Cardiac fibroblast (primary cell): ENCODE results near the gene PRRC2B.

Source experiments
- DNase-seq, 2 donors: peaks; one replicate each; pipeline versions ENCODE4 v3.0.0 to v3.0.0-alpha.2; 2010; ENCODE audit warnings: low read depth in 2 of 2
- H3K4me3 ChIP-seq, 2 donors: replicated peaks in 1 of 2; 1 replicate in 1 of 2; 2 replicates in 1 of 2; pipeline ENCODE4 v1.5.1; 2011; ENCODE audit warnings: low read depth in 2 of 2, low read length in 2 of 2, mild to moderate bottlenecking in 2 of 2, moderate library complexity in 1 of 2
- CTCF ChIP-seq: IDR thresholded peaks from one replicate; pipeline ENCODE4 v1.5.1; 2011; ENCODE audit warnings: low read depth, mild to moderate bottlenecking, low read length, inconsistent platforms

PRRC2B gene

GRCh38 chr9:131530920-131531832, 137.3 kb downstream of the PRRC2B start, which contains the start of gene UCK1:
TSS of gene UCK1 (minus strand) at chr9:131531263. CDS start at chr9:131531174, 89 bp downstream.
- TF ChIP-seq CTCF, result no peak
- DNase-seq, result peak; percentile 79 to 87
- peak within 1 kb of the TSS; percentile 73 to 87 for H3K4me3 ChIP-seq

DNA sequence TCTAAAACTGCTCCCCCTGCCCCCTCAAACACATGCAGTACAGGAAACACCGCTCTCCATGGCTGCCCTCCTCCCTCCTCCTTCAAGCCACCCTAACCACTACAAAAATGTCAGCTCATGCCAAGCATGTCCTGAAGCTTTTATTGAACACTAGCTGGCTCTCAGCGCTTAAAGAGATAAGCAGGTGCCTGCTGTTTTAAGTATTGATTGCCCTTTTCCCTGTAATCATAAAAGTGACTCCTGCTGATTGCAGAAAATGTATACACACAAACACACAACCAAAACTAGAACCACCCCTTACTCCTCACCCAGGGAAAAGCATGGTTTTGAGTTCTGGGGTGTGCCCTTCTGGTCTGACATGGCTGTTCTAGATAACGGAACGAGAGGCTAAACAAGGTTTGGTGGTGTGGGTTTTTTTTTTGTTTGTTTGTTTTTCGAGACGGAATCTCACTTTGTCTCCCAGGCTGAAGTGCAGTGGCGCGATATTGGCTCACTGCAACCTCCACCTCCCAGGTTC, 140.9 kb downstream of the PRRC2B start:
- H3K4me3 ChIP-seq, result no peak overlapping the region
- TF ChIP-seq CTCF, result no peak

GRCh38 chr9:131537946-131538345, 144.1 kb downstream of the PRRC2B start:
- TF ChIP-seq CTCF, result no peak
- DNase-seq, result no peak
- no peak overlapping the region for H3K4me3 ChIP-seq

More for the DNA sequence above, 140.9 kb downstream of the PRRC2B start:
- DNase-seq, result no peak

- DNase-seq, result no peak
- TF ChIP-seq CTCF, result no peak
- H3K4me3 ChIP-seq, result no peak overlapping the region
Observed at GRCh38 chr9:131539223-131539923, 145.5 kb downstream of the PRRC2B start.

GRCh38 chr9:131543141-131543540, 149.3 kb downstream of the PRRC2B start:
- no peak for DNase-seq
- no peak overlapping the region for H3K4me3 ChIP-seq
- no peak for TF ChIP-seq CTCF

DNA sequence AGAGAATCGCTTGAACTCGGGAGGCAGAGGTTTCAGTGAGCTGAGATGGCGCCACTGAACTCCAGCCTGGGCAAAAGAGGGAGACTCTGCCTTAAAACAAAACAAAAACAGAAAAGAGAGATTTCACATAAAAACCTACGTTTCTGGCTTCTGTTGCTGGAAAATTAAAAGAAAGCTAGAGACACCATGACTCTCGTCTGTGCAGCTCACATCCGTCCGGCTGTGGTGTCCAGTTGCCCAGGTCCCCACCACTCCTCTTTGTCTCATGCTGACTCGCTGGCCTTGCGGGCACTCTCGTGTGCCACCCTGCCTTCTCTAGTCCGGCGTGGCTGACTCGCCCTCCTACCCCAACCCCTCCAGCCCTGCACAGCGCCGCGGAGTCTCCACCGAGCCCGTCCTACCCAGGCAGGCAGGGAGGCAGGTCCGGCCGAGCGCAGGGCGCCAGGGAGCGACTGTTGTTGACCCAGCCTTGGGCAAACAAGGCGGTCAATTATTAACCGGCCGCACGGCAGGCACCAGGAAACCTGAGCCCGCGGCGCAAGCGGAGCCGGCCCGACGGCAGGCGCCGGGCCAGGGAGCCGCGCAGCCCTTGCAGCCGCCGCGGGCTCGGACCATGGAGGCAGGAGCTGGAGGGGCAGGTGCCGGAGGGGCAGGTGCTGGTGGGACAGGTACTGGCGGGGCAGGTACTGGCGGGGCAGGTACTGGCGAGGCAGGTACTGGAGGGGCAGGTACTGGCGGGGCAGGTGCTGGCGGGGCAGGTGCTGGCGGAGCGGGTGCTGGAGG, 151.3 kb downstream of the PRRC2B start, which contains the start of gene PRRT1B:
PRRT1B (plus strand) TSS at position 521 of the 783 bp plus-strand sequence; CDS start at position 614, 93 bp downstream.
- no peak for DNase-seq
- no peak for TF ChIP-seq CTCF
- H3K4me3 ChIP-seq, result no peak within 1 kb of the TSS
